Measurements from ENCODE around the gene APOO. TPM values are rescaled to one million over a fixed set of nuclear protein-coding genes. Genes with fewer than 3 reads are reported as not detected.

The APOO gene
- total RNA-seq, 1 experiment from 2014 or later, result 95.3 TPM

GRCh38 chrX:23887918-23888317 lies 19.8 kb downstream of the APOO start:
- H3K14ac ChIP-seq (ENCODE audit: insufficient read depth, low read length), result no peak overlapping the region
- H2BK15ac ChIP-seq (ENCODE audit: low read depth, low read length), result no peak overlapping the region
- no peaks in the 10 kb centered on the region for H3K27me3 ChIP-seq (ENCODE audit: insufficient read depth, low read length)
- Mint-ChIP-seq H3K4me1 (peaks cover 30 to 35% of the 10 kb centered on the region in 2 experiments), H3K9me3 (no peaks in the 10 kb centered on the region), H3K27ac (no peak overlapping the region; a peak in 2 of 7 replicates), H3K36me3 (ENCODE audit: insufficient read depth in 1 of 3, low read depth in 3 of 3) (peaks cover 2 to 16% (median 3%) of the 10 kb centered on the region in 3 experiments; a peak in 6 of 7 replicates), H3K4me3 (no peak overlapping the region), H3K27me3 (ENCODE audit: low read depth) (no peaks in the 10 kb centered on the region)
- no peak overlapping the region for H2AFZ ChIP-seq (ENCODE audit: low read length)
- no peak overlapping the region for H2BK20ac ChIP-seq (ENCODE audit: low read depth, low read length, poor library complexity, severe bottlenecking)
- H3K18ac ChIP-seq (ENCODE audit: insufficient read length, low read depth, low read length), result no peak overlapping the region
- H3K79me2 ChIP-seq (ENCODE audit: insufficient read depth, low read length), result 0 out of 2 replicates have a peak, but pooled peaks cover 1% of the 10 kb centered on the region
- H4K8ac ChIP-seq (replicated peaks; ENCODE audit: insufficient read length, low read depth, low read length), result no peak overlapping the region
- H4K20me1 ChIP-seq (ENCODE audit: control insufficient read depth, insufficient read depth, insufficient read length), result no peaks in the 10 kb centered on the region
- H3K23ac ChIP-seq (ENCODE audit: insufficient read length, low read depth, low read length), result no peak overlapping the region
- no peak overlapping the region for H3K4ac ChIP-seq (ENCODE audit: low read depth, low read length)
- H4K91ac ChIP-seq (ENCODE audit: insufficient read length, low read depth, low read length), result no peak overlapping the region
- WGBS (ENCODE audit: extremely low coverage, insufficient read length, low lambda C conversion rate), result no CpG with 5 or more reads among the region's 4 CpGs
- H2BK120ac ChIP-seq (ENCODE audit: low read depth, low read length, poor library complexity, severe bottlenecking), result no peak overlapping the region
- no peak overlapping the region for H3T11ph ChIP-seq (ENCODE audit: low read length)
- no peak overlapping the region for H2AK5ac ChIP-seq (ENCODE audit: insufficient read length, low read length)
- H2BK12ac ChIP-seq (ENCODE audit: insufficient read length, low read depth, low read length), result no peak overlapping the region
- no peak overlapping the region for H3K4me2 ChIP-seq (ENCODE audit: insufficient read depth, insufficient read length, low read length)
- no peaks in the 10 kb centered on the region; the same call in 1 of the 2 replicates for H3K4me1 ChIP-seq (ENCODE audit: insufficient read depth, low read length)
- no peak overlapping the region for H4K5ac ChIP-seq (ENCODE audit: insufficient read length, low read depth, low read length)
- no peaks in the 10 kb centered on the region for H3K23me2 ChIP-seq (ENCODE audit: insufficient read length, low read depth, low read length, poor library complexity, severe bottlenecking)
- H3K9me3 ChIP-seq (ENCODE audit: control insufficient read depth, low read depth, low read length), result no peaks in the 10 kb centered on the region
- no peak overlapping the region for H3K56ac ChIP-seq (ENCODE audit: insufficient read length, low read depth, low read length)
- no peak overlapping the region for H3K9ac ChIP-seq (ENCODE audit: extremely low read depth, insufficient read length, low read length)
- DNase-seq, result no peak
- TF ChIP-seq CTCF (conservative IDR thresholded peaks at IDR 0.05), result no peak
- H3K27ac ChIP-seq (ENCODE audit: insufficient read length, low read depth, low read length), result no peak overlapping the region
- no peaks in the 10 kb centered on the region for H3K79me1 ChIP-seq (ENCODE audit: insufficient read depth, low read depth, low read length, poor library complexity, severe bottlenecking)
- H2BK5ac ChIP-seq (ENCODE audit: insufficient read length, low read length), result no peak overlapping the region

Data from H9 (cell line).